Left lobe of liver (tissue), 1 donor: ENCODE results near the gene TFAP2B. TPM values are rescaled to one million over a fixed set of nuclear protein-coding genes. Genes with fewer than 3 reads are reported as not detected.

Source experiments
- total RNA-seq: library from RNA; stranded (reverse); gene quantifications from one replicate; pipeline ENCODE4 v1.2.1, GENCODE V29; 2021
- donor health status: DM: no; HTN: yes; CAD: no.

Gene TFAP2B
- total RNA-seq, 1 donor from 2014 or later = not detected

Other genes with a start within 250 kb of the TFAP2B start
- not detected for gene TFAP2D, start 105.3 kb upstream of the TFAP2B start, total RNA-seq